Retinal pigment epithelial cell (primary cell): Measurements from ENCODE around the gene DUSP21.
"Not testable (repeated sequence)": the region's sequence is repeated elsewhere in the genome, so short reads cannot be mapped to it uniquely, and the experiment has no call there.

Source experiments
- DNase-seq: peaks from one replicate; pipeline ENCODE4 v3.0.0-alpha.2; 2010; ENCODE audit warnings: low read depth
- H3K4me3 ChIP-seq: 2 replicates; pipeline ENCODE4 v1.5.1; 2011; ENCODE audit warnings: mild to moderate bottlenecking, low read length, control low read depth, moderate library complexity
- TF ChIP-seq, protein P1 (sequence below): conservative IDR thresholded peaks from 2 replicates; pipeline ENCODE4 v1.5.1; 2011; ENCODE audit warnings: low read depth, low read length, control low read depth, inconsistent platforms

The DUSP21 gene

DNA sequence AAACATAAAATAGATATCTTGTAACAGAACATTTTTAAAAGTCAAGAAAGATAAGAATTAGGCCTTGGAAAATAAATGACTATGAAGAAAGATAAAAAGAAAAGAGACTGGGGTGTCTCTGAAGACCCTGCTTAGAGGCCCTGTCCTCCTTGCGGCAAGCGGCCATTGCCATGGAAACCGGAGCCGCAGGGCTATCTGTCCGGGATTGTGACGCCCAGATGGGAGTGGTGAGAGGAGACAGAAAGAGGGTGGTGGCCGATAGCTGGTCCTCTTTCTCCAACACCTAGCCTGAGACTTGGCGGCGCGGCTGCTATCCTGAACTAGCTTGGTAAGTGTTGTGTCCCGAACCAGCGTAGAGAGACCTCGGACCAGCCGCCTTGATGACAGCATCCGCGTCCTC is at the start of gene DUSP21:
DUSP21 (plus strand) TSS at position 269 of the 400 bp plus-strand sequence; CDS start at position 381, 112 bp downstream.
- DNase-seq: no peak
- TF ChIP-seq, protein P1, sequence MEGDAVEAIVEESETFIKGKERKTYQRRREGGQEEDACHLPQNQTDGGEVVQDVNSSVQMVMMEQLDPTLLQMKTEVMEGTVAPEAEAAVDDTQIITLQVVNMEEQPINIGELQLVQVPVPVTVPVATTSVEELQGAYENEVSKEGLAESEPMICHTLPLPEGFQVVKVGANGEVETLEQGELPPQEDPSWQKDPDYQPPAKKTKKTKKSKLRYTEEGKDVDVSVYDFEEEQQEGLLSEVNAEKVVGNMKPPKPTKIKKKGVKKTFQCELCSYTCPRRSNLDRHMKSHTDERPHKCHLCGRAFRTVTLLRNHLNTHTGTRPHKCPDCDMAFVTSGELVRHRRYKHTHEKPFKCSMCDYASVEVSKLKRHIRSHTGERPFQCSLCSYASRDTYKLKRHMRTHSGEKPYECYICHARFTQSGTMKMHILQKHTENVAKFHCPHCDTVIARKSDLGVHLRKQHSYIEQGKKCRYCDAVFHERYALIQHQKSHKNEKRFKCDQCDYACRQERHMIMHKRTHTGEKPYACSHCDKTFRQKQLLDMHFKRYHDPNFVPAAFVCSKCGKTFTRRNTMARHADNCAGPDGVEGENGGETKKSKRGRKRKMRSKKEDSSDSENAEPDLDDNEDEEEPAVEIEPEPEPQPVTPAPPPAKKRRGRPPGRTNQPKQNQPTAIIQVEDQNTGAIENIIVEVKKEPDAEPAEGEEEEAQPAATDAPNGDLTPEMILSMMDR: no peak
- H3K4me3 ChIP-seq: no peak within 1 kb of the TSS

DNA sequence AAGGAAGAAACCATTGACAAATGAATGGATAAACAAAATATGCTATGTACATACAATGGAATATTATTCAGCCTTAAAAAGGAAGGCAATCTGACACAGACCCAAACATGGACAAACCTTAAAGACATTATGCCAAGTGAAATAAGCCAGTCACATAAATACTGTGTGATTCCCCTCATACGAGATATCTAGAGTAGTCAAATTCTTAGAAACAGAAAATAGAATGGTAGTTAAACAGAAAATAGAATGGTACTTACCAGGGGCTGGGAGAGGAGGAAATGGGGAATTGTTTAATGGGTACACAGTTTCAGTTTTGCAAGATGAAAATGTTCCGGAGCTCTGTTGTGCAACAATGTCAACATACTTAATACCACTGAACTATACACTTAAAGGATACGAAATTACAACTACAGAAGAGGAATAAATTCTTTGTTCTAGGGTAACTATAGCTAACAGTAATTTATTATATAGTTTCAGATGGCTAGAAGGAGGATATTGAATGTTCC is 47.8 kb upstream of the DUSP21 start:
- no peak for DNase-seq
- TF ChIP-seq, protein P1: no peak
- H3K4me3 ChIP-seq: no peak overlapping the region

GRCh38 chrX:44802613-44803012 is 41.2 kb upstream of the DUSP21 start:
- TF ChIP-seq, protein P1: no peak
- H3K4me3 ChIP-seq: no peak overlapping the region
- no peak for DNase-seq

- TF ChIP-seq, protein P1: no peak
- no peak for DNase-seq
- H3K4me3 ChIP-seq: no peak overlapping the region
Measured at GRCh38 chrX:44815681-44816080, 28.1 kb upstream of the DUSP21 start.

- no peak for DNase-seq
- H3K4me3 ChIP-seq: no peak overlapping the region
- TF ChIP-seq, protein P1: no peak
Measured at GRCh38 chrX:44816367-44816766, 27.5 kb upstream of the DUSP21 start.

- TF ChIP-seq, protein P1: no peak
- DNase-seq: no peak
- no peak overlapping the region for H3K4me3 ChIP-seq
Measured at GRCh38 chrX:44817029-44817428, 26.8 kb upstream of the DUSP21 start.

- TF ChIP-seq, protein P1: no peak
- DNase-seq: no peak
- H3K4me3 ChIP-seq: no peak overlapping the region
Measured at GRCh38 chrX:44822601-44823000, 21.2 kb upstream of the DUSP21 start.

DNA sequence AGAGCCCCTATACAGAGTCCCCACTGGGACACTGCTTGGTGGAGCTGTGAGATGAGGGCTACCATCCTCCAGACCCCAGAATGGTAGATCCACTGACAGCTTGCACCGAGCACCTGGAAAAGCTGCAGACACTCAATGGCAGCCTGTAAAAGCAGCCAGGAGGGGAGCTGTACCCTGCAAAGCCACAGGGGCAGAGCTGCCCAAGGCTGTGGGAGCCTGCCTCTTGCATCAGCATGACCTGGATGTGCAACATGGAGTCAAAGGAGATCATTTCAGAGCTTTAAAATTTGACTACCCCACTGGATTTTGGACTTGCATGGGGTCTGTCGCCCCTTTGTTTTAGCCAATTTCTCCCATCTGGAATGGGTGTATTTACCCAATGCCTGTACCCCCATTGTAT is 20.6 kb upstream of the DUSP21 start:
- not testable (repeated sequence) for DNase-seq, H3K4me3 ChIP-seq
